ENCODE results near the gene OXA1L. TPM values are rescaled to one million over a fixed set of nuclear protein-coding genes. Genes with fewer than 3 reads are reported as not detected.

Gene OXA1L
- total and polyA plus RNA-seq, 2 of the 13 experiments (the other 11 are each of a cell fraction or from before 2014, with no cell fraction given) = 230 to 589 TPM

DNA sequence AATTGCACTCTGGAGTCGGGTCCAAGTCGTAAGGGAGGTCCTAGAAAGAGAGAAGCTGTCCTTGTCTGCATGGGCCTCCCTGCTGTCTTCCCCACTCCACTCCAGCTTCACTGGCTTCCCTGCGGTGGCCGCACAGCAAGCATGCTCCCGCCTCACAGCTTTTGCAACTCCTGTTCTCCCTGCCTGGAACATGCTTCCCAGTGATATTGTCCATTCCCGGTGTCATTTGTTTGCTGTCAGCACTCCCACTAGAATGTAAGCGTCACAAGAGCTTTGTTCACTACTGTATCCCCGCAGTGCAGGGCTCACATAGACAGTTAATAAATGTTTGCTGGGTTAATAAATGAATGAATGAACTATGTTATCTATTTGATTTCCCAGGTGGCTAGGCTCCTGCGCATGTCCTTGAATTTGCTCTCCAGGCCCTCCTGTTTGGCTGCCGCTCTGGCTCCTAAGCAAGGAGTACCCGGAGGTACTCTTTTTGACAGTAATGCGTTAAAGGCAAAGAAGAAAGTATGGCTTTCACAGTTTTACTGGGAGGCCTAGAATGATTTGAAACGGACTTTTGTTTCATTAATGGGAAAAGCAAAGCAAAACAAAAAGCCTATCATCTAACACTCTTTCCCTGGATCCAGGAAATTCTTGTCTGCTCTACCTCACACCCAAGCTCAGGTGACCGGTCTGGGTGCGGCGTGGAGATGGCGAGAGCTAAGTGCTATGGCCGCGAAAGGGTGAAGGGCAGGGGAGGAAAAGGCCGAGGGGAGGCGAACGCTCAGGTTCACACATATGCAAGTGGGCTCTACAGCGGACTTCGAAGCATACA lies 54.9 kb downstream of the OXA1L start (continued):
- TF ChIP-seq SRSF4 (IDR thresholded peaks at IDR 0.05; ENCODE audit: low read depth, low read length, poor library complexity, severe bottlenecking) = no peak
- peak; percentile 65 for TF ChIP-seq ZNF280D (CRISPR knock-in tag; IDR thresholded peaks at IDR 0.05)
- TF ChIP-seq BRCA1 (CRISPR knock-in tag; IDR thresholded peaks at IDR 0.05) = 0 out of 2 replicates have a peak, but pooled peaks have one; percentile 61
- TF ChIP-seq, protein P1, sequence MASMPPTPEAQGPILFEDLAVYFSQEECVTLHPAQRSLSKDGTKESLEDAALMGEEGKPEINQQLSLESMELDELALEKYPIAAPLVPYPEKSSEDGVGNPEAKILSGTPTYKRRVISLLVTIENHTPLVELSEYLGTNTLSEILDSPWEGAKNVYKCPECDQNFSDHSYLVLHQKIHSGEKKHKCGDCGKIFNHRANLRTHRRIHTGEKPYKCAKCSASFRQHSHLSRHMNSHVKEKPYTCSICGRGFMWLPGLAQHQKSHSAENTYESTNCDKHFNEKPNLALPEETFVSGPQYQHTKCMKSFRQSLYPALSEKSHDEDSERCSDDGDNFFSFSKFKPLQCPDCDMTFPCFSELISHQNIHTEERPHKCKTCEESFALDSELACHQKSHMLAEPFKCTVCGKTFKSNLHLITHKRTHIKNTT (CRISPR knock-in tag; IDR thresholded peaks at IDR 0.05) = no peak
- peak; percentile 40; the same call in 1 of the 2 replicates for TF ChIP-seq KLF13 (CRISPR knock-in tag; IDR thresholded peaks at IDR 0.05)
- no peak for TF ChIP-seq ISL2 (CRISPR knock-in tag; IDR thresholded peaks at IDR 0.05)
- no peak for TF ChIP-seq SIX1 (CRISPR knock-in tag; IDR thresholded peaks at IDR 0.05; ENCODE audit: borderline replicate concordance)
- TF ChIP-seq MTA3 (CRISPR knock-in tag; IDR thresholded peaks at IDR 0.05) = no peak
- TF ChIP-seq IRX3 (CRISPR knock-in tag; IDR thresholded peaks at IDR 0.05; ENCODE audit: borderline replicate concordance, low read depth) = no peak
- no peak for TF ChIP-seq ARID2 (CRISPR knock-in tag; IDR thresholded peaks at IDR 0.05; ENCODE audit: borderline replicate concordance)
- no peak for TF ChIP-seq NFRKB (IDR thresholded peaks at IDR 0.05)
- peak; percentile 94 for TF ChIP-seq JARID2 (CRISPR knock-in tag; IDR thresholded peaks at IDR 0.05; ENCODE audit: insufficient replicate concordance)
- no peak for TF ChIP-seq HNRNPH1 (optimal IDR thresholded peaks at IDR 0.05; ENCODE audit: low read depth, low read length)
- TF ChIP-seq DDIT3 (CRISPR knock-in tag; IDR thresholded peaks at IDR 0.05) = no peak
- peak; percentile 44; the same call in 1 of the 2 replicates for TF ChIP-seq ZMYM4 (CRISPR knock-in tag; IDR thresholded peaks at IDR 0.05)
- TF ChIP-seq TP53 (CRISPR knock-in tag; conservative IDR thresholded peaks at IDR 0.05) = no peak
- TF ChIP-seq, protein P2, sequence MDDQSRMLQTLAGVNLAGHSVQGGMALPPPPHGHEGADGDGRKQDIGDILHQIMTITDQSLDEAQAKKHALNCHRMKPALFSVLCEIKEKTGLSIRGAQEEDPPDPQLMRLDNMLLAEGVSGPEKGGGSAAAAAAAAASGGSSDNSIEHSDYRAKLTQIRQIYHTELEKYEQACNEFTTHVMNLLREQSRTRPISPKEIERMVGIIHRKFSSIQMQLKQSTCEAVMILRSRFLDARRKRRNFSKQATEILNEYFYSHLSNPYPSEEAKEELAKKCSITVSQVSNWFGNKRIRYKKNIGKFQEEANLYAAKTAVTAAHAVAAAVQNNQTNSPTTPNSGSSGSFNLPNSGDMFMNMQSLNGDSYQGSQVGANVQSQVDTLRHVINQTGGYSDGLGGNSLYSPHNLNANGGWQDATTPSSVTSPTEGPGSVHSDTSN (CRISPR knock-in tag; IDR thresholded peaks at IDR 0.05; ENCODE audit: borderline replicate concordance) = no peak
- TF ChIP-seq, protein P3, sequence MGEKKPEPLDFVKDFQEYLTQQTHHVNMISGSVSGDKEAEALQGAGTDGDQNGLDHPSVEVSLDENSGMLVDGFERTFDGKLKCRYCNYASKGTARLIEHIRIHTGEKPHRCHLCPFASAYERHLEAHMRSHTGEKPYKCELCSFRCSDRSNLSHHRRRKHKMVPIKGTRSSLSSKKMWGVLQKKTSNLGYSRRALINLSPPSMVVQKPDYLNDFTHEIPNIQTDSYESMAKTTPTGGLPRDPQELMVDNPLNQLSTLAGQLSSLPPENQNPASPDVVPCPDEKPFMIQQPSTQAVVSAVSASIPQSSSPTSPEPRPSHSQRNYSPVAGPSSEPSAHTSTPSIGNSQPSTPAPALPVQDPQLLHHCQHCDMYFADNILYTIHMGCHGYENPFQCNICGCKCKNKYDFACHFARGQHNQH (CRISPR knock-in tag; IDR thresholded peaks at IDR 0.05) = peak; percentile 93
- TF ChIP-seq KAT7 (CRISPR knock-in tag; IDR thresholded peaks at IDR 0.05; ENCODE audit: borderline replicate concordance) = no peak
- TF ChIP-seq GFI1 (CRISPR knock-in tag; IDR thresholded peaks at IDR 0.05; ENCODE audit: borderline replicate concordance) = 0 out of 2 replicates have a peak, but pooled peaks have one; percentile 34
- TF ChIP-seq ZNF510 (CRISPR knock-in tag; IDR thresholded peaks at IDR 0.05; ENCODE audit: low read depth) = peak; percentile 91
- TF ChIP-seq SOX6 (IDR thresholded peaks at IDR 0.05) = no peak
- TF ChIP-seq SOX6 (CRISPR knock-in tag; IDR thresholded peaks at IDR 0.05) = peak; percentile 50
- peak; percentile 90 for TF ChIP-seq SATB2 (CRISPR knock-in tag; IDR thresholded peaks at IDR 0.05)

All from HepG2 (cell line).